HG02938 (cell line): Measurements from ENCODE around the gene GPBP1.
"Not testable (repeated sequence)": the region's sequence is repeated elsewhere in the genome, so short reads cannot be mapped to it uniquely, and the experiment has no call there.

Source experiments
- ATAC-seq: cut with Tn5 transposase; IDR thresholded peaks from one replicate; pipeline ENCODE4 v1.9.1; 2021; ENCODE audit warnings: mild to moderate bottlenecking, moderate library complexity; ENCODE audit not compliant: unreplicated experiment

The GPBP1 gene

DNA sequence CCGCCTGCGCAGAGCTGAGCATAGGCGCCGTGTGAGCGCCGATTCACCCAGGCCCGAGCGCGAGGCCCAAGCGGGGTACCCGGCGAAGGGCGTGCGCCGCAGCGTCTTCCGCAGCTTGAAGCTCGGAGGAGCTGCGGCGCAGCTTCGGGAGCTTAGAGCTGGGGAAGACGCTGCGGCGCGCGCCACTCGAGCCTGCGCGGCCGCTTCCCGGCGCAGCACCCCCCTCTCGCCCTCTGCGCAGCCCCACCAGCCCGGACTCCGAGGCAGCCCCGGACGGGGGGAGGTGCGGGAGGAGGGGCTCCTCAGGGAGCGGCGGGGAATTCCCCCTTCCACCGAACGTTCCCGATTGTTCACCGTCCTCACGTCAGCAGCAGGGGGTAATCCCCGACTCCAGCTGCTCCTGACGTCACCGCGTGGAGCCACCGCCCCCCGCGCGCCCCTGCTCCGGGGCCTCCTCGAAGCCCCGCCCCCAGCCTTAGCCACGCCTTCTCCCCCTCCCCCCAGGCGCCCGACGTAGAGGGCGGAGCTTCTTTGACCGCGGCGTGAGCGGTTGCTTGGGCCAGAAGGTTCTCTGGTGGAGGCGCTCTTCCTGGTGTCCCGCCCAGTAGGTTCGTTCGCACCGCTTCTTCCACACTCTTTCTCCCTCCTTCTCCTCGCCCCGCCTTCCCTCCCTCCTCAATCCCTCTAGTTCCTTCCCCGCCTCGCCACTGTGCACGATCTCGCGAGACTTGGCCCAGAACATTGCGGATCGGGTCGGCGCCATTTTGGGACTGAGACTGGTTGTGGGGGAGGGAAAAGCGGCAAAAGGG is at the start of gene GPBP1:
TSS of gene GPBP1 (plus strand) at position 741 of the 809 bp plus-strand sequence. CDS start 40,072 bp downstream, outside the sequence.
- ATAC-seq: peak; percentile 60

- no peak for ATAC-seq
These were observed 45.5 kb upstream of the GPBP1 start for GRCh38 chr5:57128325-57128724.

GRCh38 chr5:57133574-57133973 is 40.3 kb upstream of the GPBP1 start:
- ATAC-seq: no peak

DNA sequence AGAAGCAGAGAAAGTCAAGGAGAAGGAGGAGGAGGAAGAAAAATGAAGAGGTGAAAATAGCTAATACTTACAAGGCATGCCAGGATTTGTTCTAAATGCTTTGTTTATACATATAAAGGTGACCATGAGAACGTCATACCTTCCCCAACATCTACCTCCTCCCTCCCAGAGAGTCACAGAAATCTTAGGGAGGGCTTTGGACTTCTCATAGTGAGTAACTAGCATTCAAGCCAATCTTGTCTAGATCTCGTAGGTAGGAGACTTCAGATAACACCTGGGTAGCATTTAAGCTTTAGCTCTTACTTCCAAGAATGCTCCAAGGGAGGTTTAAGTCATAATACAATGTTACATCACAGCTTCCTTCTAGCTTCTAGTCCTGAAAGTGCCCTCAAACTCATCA is 36.5 kb upstream of the GPBP1 start:
- ATAC-seq: no peak

- ATAC-seq: no peak
These were observed 21.5 kb upstream of the GPBP1 start for GRCh38 chr5:57152316-57152715.

DNA sequence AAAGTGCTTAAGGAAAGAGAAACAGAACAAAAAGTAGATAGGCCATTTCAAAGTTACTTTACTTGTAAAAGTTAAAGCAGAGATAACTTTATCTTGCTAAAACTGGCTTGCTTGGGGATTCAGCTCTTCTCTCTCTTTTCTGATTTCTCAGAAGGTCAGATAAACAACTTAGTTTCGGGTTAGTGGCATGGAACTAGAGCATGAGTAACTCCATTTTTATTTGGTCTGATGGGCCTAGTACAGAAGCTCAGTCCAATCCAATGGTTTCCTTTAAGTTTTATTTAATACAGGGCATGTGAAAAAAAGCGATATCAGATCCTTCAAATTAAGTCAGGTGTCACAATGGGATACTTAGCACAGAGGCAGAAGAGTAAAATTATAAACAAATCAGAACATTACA is 18.8 kb upstream of the GPBP1 start:
- no peak for ATAC-seq

DNA sequence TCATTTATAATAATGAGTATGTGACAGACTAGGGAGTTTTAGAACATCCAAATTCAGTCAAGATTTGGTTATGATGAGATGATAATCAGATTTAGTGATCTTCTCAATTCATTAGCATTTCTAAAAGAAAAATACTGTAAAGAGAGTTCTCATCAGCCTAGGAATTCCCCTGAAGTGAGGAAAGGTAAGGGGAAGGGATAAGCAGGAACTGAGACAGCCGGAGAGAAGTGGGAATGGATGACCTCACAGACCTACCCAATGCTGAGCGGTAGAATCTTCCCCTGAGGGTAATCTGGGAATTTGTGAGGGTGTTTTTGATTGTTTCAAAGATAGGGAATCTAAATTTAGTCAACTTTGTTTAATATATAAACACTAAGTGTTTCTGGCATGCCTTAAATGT is 16.7 kb upstream of the GPBP1 start:
- ATAC-seq: no peak

DNA sequence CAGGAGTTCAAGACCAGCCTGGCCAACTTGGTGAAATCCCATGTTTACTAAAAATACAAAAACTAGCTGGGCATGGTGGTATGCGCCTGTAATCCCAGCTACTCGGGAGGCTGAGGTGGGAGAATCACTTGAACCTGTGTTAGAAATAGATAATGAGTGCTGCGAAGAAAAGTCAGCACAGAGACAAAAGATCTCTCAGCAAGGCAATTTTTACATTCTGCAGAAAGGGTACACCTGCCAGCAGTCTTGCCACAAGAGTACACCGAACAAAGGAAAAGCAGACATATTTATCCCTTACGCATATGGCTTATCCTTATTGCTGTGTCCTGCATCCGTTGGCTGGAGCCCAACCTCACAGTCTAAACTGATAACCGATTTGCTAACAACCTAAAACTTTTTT is 16.2 kb upstream of the GPBP1 start:
- ATAC-seq: no peak

GRCh38 chr5:57163553-57164006 is 10.3 kb upstream of the GPBP1 start:
- ATAC-seq: no peak

GRCh38 chr5:57164124-57164523 is 9.7 kb upstream of the GPBP1 start:
- no peak for ATAC-seq

DNA sequence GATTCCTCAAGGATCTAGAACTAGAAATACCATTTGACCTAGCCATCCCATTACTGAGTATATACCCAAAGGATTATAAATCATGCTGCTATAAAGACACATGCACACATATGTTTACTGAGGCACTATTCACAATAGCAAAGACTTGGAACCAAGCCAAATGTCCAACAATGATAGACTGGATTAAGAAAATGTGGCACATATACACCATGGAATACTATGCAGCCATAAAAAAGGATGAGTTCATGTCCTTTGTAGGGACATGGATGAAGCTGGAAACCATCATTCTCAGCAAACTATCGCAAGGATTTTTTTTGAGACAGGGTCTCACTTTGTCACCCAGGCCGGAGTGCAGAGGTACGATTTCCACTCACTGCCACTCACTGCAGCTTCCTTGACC is 8.7 kb upstream of the GPBP1 start:
- not testable (repeated sequence) for ATAC-seq

GRCh38 chr5:57166276-57166675 is 7.6 kb upstream of the GPBP1 start:
- ATAC-seq: peak; percentile 82

DNA sequence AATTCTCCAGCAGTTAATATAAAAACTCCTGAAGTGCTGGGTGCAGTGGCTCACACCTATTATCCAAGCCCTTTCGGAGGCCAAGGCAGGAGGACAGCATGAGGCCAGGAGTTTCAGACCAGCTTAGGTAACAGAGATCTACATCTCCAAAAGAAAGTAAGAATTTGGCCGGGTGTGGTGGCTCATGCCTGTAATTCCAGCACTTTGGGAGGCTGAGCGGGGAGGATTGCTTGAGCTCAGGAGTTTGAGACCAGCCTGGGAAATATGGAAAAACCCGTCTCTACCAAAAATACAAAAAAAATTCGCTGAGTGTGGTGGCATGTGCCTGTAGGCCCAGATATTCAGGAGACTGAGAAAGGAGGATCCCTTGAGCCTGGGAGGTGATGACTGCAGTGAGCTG is 6.7 kb upstream of the GPBP1 start:
- no peak for ATAC-seq

DNA sequence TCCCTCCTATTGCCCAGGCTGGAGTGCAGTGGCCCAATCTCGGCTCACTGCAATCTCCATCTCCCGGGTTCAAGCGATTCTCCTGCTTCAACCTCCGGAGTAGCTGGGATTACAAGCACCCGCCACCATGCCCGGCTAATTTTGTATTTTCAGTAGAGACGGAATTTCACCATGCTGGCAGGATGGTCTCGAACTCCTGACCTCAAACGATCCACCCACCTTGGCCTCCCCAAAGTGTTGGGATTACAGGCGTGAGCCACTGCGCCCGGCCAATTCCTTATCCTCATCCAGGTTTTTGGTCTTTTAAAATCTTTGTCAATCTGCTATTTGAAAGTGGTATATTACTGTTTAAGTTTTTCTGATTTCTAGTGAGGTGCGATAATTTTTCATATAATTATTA is 3.7 kb upstream of the GPBP1 start:
- not testable (repeated sequence) for ATAC-seq

- no peak for ATAC-seq
These were observed 1.9 kb upstream of the GPBP1 start for GRCh38 chr5:57171816-57172465.

GRCh38 chr5:57172466-57173318 is 1.2 kb upstream of the GPBP1 start:
- ATAC-seq: no peak

DNA sequence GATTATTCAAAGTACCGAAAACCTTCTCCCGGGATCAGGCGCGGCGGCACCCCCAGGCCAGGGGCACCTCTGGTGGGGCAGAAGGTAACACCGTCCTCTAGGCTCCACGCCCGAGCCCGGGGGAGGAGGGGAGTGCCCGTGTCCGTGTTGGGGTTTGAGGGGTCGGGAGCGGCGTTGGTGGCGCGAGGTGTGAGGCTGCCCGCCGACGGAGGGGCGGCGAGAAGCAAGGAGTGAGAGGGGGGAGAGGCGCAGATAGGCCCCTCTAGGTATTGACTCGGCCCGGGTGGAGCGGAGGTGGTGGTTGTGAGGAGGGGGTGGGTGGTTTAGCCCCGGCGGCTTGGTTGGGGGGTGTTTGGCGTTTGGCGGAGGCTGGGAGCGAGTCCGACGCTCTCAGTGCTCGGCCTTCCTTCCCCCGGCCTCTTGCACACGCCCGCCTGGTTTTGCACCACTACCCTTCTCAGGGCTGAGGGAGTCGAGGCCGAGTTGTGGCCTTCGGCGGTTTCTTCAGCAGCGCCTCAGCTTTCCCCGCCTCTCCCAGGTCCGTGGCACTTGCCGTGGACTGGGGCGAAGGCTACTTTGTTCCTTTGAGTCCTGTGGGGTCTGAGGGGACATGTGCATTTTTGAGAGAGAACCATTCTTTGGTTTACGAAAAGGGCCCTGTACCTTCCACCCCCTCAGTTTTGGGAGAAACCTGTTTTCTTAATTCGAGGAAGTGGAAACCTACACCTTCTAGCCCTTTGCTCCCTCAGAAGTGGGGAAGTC is 450 bp downstream of the GPBP1 start:
- no peak for ATAC-seq

DNA sequence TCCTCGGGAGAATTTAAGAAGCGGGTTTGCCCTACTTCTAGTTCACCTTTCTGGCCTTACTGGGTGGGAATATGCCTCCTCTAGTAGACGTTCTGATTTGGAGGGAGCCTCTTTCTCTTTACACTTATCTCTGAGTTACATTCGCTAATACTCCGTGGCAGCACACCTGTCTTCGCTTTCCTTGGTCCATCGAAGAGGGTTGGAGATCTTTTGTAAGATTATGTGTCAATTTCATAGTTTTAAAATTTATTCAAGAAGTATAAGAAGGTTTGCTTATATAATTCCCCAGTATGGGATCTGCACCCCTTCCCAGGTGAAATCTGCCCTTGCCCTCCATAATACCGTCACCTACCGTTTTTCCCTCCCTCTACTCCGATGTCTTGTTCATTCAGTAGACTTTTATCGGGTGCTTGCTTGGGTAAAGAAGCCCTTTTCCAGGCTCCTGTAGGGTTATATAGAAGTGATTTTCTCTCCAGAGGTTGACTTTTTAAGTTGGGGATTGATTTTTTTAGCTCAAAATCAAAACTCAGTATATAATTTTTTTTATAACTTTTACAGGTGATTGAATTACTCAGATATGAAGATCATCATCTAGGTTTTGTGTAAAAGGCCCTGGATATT is 1.1 kb downstream of the GPBP1 start:
- no peak for ATAC-seq

DNA sequence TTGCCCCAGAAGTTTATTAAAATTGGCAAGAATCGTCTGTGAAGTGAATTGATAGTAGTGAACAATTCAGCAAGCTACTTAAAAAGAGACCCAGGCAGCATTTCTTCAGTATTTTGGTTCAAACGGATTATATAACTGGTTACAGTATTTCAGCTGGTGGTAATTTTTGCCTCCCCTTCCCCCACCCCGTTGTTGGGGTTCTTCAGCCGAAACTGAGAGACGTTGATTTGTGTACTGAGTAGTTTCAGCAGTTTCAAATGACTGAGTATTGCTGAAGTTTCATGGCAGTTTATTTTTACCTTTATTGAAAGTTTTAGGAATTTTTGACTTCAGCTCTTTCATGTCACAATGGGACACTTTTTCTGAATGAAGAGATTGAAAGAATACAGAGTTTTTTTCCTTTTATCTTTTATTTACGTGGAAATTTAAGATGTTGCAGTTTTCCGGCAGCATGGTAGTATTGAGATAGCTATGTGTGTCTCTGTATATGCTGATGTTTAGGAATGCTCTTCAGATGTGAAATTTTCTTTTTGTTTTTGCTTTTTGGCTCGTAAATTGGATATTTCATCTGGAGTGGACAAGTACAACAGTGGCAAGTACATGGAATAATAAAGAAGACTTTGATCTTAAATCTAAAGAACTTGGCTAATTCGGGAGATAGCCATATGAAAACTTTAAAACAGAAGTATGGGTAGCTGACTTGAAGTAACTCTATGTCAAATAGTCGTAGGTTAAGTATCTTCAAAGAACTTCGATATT is 1.9 kb downstream of the GPBP1 start:
- peak; percentile 24 for ATAC-seq
